Activated T-helper 1 cell treated with anti-CD3 and anti-CD28 coated beads, Interleukin-2, amount 50 U/mL, for 16 hours (primary cell): Measurements from ENCODE around the gene TEAD1.
"Not testable (repeated sequence)": the region's sequence is repeated elsewhere in the genome, so short reads cannot be mapped to it uniquely, and the experiment has no call there.

ENCODE experiments used
- DNase-seq, 2 donors: peaks; one replicate each; pipeline ENCODE4 v3.0.0-alpha.2; 2020; ENCODE audit warnings: low read depth in 1 of 2, low spot score in 1 of 2

The TEAD1 gene

DNA sequence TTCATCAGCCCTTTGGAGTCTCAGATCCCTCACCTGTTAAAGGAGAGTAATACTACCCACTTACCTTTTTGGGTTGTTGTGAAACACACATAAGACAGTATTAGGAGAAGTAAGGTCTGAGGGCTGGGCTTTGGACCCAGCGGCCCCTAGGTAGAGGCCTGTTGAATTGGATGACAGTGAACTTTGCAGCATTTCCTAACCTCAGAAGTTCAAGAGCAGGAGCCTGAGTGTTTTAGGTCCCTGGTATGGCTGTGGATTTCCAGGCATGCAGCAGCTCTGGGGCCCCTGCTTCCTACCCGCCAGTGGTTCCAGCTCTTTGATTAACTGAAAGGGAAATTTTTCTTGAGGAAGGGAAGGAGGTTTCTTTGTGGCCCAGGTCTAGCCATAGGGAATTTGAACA lies 58.9 kb downstream of the TEAD1 start:
- no peak for DNase-seq

DNA sequence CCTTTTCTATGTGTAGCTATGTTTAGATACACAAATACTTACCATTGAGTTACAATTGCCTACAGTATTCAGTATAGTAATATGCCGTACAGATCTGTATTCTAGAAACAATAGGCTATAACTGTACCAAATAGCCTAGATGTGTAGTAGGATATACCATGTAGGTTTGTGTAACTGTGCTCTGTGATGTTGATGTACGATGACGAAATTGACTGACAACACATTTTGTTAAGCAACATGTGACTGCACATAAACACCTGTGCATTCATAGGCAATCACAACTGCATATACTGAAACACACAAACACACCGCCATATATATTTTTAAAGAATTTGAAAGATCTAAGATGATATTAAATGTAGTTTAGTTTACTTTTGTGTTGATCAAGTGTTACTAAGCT lies 60.4 kb downstream of the TEAD1 start:
- no peak for DNase-seq

DNA sequence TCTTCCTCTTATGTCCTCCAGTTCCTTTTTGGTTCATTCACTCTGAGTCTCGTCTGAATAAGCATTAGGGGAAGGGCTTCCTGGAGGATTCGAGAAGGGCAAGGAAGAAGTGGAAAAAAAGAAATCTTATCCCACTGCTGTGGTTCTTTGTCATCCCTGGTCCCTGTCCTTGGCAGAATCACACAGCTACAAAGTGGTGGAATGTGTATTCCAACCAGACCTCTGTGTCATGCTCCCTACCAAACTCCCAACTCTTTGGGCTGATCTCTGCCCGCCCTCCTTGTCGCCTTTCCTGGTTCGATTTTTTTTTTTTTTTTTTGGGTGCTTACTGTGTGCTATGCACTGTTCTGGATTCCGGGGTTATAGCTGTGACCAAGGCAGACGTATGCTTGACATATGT lies 61.0 kb downstream of the TEAD1 start:
- DNase-seq: no peak

DNA sequence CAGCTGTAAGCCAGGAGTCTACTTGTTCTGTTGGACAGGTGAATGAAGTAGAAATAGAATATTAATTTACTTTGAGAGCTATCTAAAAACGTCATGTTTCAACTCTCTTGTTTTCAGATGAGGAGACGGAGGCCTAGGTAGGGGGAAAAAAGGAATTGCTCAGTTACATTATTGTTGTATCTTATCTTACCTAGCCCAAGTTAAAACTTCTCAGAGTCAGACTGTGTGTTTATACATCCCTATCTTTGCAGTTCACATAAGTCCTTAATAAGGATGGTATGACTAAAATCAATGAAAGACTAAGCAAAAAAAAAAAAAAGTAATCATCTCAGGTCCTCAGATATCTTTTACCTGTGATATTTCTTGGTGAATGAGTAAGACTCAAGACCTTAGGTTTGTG lies 62.8 kb downstream of the TEAD1 start:
- no peak for DNase-seq

DNA sequence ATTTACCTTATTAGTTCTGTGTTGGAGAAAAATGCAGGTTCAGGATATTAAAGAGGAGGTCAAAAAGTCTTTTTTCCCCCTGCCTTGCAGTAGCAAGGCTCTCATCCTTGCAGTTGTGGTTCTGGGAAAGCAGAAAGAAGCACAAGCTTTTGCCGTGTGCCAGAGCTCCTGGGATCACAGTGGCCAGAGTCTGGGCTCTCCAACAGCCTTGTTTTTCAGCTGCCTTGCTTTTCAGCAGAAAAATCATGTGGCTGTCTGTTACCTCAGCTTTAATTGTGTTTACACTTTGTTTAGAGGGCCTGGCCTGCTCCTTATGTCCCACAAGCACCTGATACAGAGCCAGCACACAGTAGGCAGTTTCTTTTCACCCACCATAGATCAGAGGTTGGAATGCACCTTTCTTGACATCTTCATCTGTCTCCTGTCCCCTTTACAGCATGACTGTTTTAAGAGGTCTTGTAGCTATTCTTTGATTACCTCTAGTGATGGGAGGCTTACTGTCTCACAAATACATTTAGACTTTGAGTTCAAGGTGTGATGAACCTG lies 67.5 kb downstream of the TEAD1 start:
- DNase-seq: no peak

DNA sequence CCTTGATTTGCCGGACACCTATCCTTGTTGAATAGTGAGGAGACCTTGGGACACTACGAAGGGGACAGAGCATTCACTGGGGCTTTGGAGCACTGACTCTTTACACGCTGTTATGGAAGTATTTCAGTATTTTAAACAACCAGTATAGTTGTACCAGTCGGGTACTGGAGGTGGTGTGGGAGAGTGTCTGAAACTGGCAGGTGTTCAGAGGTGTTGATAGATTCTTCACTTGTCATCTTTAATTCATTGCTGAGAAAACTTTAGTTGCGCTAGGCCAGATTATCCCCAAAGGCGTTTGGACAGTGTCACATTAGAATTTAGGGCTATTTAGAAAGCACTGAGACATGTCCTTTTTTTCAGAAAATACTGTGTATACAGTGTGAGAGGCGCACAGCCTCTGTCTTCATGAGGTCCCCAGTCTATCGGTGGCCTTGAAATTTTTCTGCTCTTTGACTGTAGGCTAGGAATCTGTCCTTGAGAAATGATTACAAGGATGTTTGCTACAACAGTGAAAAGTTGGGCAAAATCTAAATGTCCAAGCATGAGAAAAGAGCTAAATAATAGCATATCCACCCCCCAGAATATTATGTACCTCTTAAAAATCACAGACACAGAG lies 69.7 kb downstream of the TEAD1 start:
- no peak for DNase-seq

DNA sequence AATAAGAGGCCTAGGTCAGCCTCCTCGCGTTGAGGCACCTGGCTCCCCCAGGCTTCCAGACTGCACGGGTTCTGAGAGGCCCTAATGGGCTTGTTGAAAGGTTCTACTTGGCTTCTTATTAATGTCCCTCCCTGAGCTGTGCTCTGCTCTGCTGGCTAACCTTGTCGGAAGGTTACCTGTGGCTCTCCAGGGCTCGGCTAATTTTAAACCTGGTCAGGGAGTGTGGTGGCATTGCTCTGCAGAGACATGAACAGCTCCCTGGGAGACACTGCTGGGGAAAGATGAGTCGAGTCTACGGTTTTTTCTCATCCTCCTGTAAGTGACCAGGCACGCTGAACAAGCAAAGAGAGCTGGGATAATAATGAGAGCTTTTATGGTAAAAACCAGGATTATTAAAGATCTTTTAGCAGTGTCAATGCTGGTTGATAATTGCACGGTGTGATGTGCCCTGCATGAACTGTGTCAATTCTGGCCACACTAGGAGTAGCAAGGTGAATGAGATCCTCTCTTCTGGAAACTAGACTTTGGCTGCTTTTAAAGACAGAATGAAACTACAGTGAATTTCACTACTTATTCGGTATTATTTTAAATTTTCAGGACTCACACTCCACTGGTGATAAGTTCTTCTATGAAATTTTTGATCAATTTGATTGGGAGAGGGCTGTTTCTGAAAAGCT lies 70.7 kb downstream of the TEAD1 start:
- DNase-seq: no peak

DNA sequence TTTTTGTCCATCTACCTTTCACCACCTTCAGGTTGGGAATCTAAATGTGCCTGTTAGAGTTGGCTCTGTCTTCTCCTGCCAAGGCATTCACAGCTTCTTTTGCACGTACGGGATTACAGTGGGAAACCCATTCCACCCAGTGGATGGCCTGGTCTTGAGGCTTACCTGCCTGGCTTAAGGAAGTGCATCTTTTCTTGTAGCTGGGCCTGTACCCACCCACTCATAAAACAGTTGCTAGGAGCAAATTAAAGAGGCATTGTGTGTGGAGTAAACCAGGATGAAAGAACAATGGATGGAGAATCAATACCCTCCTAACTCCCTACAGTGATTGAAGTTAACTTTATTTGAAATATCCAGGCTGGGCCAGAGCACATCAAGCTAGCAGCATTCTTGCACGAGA lies 71.6 kb downstream of the TEAD1 start:
- DNase-seq: no peak

DNA sequence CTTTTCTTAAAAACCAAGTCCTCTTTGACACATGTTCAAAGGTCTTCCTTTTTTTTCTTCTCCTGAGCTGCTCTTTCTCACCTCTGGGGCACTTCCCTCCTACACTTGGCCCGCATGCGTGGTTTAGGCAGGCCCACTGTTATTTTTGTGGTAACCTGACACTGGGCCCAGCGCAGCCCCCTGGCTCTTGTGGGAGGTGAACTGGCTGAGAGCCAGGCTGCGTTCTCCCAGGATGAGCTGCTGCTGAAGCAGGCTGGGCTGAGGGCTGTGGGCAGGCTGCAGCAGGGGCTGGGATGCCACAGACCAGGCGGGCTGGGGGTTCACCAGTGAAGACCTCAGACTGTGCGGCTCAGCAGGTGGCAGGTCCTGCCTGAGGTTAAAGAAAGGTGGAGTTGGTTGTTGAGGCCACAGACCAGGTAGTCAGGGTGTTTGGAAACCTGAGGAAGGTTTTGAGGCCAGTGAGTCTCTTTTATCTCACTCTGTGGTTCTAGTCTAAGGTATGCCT lies 72.4 kb downstream of the TEAD1 start:
- no peak for DNase-seq

DNA sequence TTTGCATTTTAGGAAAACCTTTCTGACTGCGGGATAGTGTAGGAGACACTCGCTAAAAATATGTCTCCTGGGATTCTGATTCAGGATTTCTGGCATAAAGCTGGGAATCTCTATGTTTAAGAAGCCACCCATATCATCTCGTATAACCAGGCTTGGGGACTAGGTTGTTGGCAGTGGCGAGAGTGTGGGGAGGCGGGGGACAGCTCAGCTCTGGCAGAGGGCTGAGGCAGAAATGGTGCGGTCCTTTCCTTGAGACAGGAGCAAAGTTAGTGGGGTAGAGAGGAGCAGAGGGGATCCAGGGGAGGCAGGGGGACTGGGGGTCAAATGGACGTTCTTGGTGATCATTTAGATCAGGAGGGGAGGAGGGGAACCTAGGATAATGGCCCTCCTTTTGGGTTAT lies 74.3 kb downstream of the TEAD1 start:
- DNase-seq: no peak

DNA sequence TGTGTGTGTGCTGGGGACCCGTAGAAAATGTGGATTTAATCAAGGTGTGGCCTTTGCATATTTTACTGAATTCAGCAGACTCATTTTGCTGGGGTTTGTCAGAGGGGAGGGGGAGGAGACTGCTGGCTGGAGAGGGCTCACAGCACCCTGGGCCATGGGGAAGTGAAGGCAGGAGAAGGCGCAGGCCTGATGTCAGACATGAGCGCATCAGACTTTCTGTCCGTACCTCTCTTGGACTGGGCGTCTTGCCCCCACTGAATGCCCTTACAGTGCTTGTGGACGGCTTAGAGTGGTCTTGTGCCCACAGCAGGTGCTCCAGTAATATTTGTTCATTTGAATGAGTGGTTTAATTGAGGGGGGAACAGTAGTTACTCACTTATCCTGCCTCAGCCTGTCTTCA lies 75.2 kb downstream of the TEAD1 start:
- DNase-seq: no peak

DNA sequence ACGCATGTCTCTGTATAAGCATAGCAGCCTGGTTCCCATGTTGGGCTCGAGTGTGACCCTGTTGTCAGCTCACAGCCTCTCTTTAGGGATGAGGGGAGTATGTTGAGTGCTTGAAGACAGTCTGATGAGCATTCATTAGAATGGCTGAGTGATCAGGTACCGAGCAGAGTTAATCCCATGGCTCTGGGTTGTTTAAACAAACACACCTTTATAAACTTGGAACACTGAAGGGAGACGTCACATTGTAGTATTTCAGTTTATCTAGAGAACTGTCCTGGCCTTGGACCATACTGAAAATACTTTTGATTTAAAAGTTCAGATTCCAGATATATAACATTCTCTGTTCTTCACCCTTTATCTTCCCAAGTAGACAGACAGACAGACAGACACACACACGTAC lies 76.0 kb downstream of the TEAD1 start:
- no peak for DNase-seq

DNA sequence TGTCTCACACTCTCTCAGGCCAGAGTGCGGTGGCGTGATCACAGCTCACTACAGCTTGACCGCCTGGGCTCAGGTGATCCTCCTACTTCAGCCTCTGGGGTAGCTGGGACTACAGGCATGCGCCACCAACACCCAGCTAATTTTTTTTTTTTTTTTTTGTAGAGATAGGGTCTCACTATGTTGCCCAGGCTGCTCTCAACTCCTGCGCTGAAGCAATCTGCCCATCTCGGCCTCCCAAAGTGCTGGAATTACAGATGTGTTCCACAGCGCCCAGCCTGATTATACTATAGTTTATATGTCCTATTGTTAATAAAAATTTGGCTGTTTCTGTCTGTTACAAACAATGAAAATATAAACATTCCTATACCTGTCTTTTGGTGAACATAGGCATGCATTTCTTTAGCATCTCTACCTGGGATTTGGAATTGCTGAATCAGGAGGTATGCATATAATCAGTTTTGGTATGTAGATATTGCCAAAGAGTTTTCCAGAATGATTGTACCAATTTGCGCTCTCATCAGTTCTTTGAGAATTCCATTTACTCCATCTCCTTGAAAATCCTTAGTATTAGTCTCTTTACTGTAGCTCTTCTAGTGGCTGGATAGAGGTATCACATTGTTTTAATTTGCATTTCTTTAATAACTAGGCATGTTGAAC lies 78.8 kb downstream of the TEAD1 start:
- DNase-seq: no peak

DNA sequence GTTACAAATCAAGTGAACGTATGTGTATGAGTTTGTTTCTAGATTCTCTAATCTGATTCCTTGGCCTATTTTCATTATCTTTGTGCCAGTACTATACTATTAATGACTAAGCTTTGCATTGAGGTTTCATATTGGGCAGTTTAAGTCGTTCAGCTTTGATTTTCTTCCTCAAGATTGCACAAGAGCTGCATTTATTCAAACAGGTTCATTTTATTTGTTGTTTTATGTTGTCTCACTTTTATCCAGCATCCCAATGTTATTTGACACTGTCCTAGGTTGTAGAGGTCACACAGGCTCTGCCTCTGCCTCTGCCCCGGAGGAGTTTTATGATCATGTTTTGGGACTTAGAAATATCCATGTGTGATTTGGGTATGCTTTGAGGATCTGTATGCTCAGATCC lies 79.8 kb downstream of the TEAD1 start:
- no peak for DNase-seq

DNA sequence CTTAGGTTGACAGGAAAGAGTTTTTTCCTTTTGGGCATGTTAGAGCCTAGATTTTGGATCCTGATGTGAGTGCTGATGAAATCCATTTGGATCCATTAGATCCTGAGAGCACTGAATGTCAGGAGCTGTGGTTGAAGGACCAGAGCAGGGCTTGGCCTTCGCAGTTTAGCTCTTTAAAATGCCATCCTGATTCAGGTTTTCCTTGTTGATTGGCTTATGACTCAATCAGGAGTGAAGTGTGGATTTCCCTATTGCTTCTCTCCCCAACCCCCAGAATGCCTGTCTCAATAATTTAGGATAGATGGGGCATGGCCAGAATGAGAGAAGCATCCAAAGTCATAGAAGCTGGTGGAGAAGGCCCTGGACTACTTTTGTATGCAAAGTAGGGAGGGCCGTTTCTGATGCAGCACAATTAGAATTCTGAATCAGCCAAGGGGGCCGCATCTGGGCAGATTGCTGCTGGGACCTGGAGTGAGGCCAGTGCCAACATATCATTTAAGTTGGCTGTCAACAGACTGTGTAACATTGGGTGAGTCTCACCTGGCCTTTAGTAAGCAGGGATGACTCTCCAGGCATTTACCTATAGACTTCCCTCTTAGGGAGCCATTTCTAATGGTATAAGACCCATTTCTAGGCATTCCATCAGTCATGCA lies 80.5 kb downstream of the TEAD1 start:
- DNase-seq: no peak

DNA sequence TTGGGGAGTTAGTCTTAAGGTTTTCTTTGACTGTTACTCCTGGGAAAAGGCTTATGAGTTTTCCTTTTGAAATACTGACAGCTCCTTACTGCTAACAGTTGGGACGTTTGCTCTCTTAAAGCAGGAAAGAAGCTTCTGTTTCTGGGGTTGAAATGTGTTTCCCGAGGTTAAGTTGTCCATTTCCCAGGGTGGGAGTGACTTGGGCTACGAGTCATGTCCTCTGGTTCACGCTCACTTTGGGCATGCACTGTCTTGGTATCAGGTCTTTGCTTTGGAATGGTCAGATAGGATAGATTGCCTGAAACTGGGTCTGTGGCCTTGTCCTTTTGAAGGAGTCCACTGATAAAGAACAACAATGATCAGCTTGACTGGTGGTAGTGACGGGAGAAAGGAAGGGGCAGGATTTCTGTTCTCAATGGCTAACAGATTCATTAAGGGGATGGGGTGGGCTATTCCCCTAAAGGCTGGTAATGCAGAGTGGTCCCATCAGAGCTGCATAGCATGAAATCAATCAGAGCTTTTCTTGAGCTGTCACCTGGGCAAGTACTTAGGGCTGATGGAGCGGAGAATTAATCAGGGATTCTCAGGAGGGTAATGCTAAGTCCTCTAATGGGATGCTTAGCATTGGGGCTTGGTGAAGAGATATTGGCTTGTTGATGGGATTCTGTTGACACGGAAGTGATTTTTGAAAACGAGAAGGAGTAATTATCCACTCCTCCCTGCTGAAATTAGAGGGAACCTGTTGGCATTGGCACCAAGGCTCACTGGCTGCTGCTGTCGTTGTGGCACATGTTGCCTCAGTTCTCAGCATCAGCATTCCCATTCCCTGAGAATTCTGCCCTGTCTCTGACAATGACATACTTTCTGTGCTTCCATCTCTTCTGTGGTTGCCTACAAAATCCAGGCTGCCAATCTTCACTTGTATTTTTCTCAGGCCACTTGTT lies 81.6 kb downstream of the TEAD1 start:
- DNase-seq: no peak

DNA sequence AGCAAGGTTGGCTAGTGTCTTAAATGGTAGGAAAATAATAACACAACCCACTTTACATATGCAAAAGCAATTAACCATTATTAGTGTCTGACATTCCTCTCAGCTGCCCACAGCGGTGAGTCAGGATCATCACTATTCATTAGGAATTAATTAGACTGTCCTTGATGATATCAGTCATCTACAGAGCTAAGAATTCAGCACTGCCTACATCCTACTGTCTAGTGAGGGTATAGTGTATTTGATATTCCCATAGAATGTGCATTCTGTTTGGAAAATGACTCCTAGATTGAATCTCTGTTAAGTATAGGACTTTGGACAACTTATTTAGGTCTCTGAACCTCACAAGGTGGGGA lies 82.2 kb downstream of the TEAD1 start:
- no peak for DNase-seq

DNA sequence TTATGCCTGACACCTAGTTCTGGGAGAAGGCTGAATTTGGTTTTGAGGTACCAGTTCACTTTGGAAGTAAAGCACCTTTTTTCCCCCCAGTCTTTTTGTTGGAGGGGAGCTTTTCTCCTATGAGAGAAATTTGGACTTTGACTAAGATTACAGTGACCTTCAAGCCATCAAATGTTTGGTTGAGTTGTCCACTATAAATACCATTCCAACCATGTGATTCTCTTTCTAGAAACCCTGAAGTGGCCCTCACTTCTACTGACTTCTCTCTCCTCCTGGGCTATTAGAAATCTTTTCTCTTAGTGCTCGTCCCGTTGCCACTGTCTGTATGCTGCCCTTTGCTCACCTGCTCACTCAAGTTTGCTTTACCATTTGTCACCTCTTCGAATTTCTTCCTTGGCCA lies 82.6 kb downstream of the TEAD1 start:
- DNase-seq: no peak

DNA sequence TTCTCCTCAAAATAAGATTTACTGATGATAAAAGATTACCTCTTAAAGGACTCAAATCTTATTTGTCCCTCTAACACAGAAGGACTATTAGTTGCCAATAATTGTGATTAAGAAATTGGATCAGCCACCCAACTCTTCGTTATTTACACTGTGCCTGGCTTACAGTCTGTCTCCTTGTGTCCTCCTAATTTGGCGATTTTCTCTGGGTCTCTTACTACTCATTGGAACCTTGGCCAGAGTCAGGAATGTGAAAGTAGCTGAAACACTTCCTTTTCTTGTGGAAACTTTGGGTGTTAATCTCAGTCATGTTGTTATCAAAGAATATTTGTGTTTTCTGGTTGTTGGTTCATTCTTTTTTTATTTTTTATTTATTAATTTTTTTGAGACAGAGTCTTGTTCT lies 83.2 kb downstream of the TEAD1 start:
- DNase-seq: no peak

DNA sequence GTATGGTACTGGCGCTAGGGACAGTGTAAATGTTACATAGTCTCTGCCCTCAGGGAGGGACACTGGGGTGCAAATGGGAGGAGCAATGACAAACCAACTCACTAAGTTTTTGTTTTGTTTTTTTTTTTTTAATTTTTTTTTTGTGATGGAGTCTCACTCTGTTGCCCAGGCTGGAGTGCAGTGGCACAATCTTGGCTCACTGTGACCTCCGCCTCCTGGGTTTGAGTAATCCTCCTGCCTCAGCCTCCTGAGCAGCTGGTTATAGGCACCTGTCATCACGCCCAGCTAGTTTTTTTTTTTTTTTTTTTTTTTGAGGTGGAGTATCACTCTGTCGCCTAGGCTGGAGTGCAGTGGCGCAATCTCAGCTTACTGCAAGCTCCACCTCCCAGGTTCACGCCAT lies 83.9 kb downstream of the TEAD1 start:
- not testable (repeated sequence) for DNase-seq

DNA sequence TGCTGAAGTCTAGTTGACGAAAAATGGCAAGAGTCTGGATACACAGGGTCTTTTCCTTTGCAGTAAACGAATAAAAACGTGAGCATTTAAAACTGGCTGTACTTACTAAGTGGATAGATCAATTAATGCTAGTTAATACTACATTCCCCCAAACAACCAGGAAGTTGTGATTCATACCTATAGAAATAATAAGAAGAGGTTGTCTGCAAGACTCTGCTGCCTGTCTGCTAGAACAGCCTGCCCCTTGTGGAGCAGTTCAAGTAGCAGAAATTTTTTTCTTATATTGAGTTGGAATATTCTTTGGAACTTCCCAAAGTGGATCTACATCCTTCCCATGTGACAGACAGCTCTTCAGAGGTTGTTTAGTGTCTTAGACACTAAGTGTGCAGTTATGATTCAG lies 86.8 kb downstream of the TEAD1 start:
- DNase-seq: no peak
